Measurements from ENCODE around the gene SPAG7.
A peak's percentile ranks its signal among the peaks of the same experiment; 100 is the strongest.

Gene SPAG7

GRCh38 chr17:4987767-4988567 is 20.4 kb upstream of the SPAG7 start:
- Mint-ChIP-seq H3K27ac (peak overlapping the region; percentile 97), H3K36me3 (peaks cover 28 to 33% of the 10 kb centered on the region in 2 donors), H3K4me1 (peaks cover 43 to 49% of the 10 kb centered on the region in 2 donors), H3K4me3 (peak overlapping the region; percentile 98 to 99), H3K9me3 (no peaks in the 10 kb centered on the region), H3K27me3 (no peaks in the 10 kb centered on the region)
- ATAC-seq (replicated peaks) (peak; percentile 53 to 77), DNase-seq (peak; percentile 65)

DNA sequence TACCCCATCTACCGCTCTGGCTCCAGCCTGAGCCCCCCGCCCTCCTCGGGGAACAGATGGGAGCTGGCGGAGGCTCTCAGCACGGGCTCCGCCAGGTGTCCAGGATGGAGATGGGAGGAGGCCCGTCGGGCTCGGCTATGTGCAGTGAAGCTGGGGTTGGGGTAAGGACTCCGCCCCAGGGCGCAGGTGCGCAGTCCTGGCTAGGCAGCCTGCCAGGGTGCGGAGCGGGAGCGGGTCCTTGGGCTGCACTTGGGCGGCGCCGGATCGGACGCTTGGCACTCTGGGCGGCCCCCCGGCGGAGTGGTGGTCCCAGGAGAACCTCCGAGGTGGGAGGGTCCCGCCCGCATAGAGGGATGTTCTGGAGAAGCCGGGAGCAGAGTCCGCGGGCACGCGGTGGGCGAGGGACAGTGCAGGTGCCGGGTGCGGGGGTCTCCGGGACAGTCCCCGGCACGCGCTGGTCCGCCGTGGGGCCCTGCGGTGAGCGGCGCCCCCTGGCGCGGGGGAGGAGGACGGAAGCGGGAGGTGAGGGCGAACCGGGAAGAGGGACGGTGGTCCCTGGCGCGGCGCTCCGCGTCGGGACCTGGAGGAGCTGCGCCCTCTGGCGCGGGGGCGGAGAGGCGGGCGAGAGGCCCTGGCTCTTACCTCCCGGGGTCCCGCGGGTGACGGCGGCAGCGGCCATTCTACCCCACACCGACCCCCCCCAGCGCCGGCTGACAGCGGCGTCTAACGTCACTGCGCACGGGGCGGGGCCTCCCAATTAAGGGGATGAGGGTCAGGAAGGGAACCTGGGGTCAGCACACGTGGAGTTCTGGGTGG is 19.5 kb upstream of the SPAG7 start, which contains the start of gene CAMTA2:
CAMTA2 (minus strand) TSS at position 725 of the 816 bp plus-strand sequence. CDS start 1,453 bp downstream, outside the sequence.
- Mint-ChIP-seq H3K27ac (peak within 1 kb of the TSS; percentile 97), H3K9me3 (no peaks in the 10 kb centered on the region), H3K36me3 (peaks cover 35 to 41% of the 10 kb centered on the region in 2 donors), H3K4me1 (peaks cover 47 to 57% of the 10 kb centered on the region in 2 donors), H3K4me3 (peak within 1 kb of the TSS; percentile 98 to 99), H3K27me3 (no peaks in the 10 kb centered on the region)
- ATAC-seq (replicated peaks) (peak; percentile 82 to 90), DNase-seq (peak; percentile 71)

DNA sequence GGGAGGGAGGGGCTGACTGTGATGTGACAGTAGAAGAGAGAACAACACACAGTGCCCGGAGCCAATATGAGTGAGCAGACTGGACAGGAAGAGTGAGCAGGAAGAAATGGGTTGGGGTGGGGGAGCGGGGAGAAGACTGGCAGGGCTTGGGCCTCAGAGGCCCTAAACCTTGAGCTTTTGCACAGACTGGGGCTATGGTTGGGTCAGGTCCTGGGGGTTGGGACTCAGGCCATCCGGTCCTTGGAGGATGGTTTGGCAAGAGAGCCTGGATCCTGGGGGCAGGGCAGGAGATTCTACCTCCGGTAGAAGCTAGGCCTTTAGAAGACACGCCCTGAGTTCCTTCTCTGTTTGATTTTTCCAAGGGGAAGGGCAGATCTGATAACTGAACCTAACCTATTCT is 18.8 kb upstream of the SPAG7 start:
- Mint-ChIP-seq H3K4me3 (peak overlapping the region; percentile 98 to 99), H3K9me3 (no peaks in the 10 kb centered on the region), H3K4me1 (peaks cover 49 to 65% of the 10 kb centered on the region in 2 donors), H3K27ac (peak overlapping the region; percentile 97), H3K36me3 (peaks cover 40 to 43% of the 10 kb centered on the region in 2 donors), H3K27me3 (no peaks in the 10 kb centered on the region)
- DNase-seq (no peak), ATAC-seq (replicated peaks) (no peak)

- Mint-ChIP-seq H3K27me3 (no peaks in the 10 kb centered on the region), H3K4me1 (peaks cover 53 to 70% of the 10 kb centered on the region in 2 donors), H3K9me3 (no peaks in the 10 kb centered on the region), H3K36me3 (peaks cover 47 to 55% of the 10 kb centered on the region in 2 donors), H3K27ac (peak overlapping the region; percentile 32), H3K4me3 (no peak overlapping the region)
- ATAC-seq (replicated peaks) (no peak), DNase-seq (no peak)
These were observed 14.7 kb upstream of the SPAG7 start for GRCh38 chr17:4982305-4982704.

DNA sequence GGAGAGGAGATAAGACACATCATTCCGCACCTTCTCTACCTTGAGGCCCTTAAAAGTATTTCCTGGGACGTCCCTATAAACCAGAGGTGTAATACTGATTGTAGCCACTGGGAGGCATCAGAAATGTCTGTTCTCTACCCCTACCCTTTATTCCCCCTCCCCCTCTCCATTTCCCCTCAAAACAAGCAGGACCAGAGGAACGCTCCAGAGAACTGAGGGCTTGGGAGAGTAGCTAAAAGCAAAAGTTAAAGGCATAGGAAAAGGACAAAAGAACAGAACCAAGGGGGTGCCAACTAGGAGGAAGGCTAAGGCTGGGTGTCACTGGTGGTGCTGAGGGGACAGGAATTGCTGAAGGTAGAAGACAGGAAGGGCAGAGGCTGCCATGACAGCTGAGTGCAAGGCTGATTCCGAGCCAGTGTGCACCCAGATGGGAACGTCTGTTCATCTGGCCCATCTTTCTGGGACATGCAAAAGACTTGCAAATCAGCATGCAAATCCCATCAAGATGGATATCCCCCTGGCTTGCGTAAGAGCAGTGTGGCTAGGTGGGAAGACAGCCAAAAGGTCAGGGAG is 13.1 kb upstream of the SPAG7 start:
- Mint-ChIP-seq H3K27me3 (no peaks in the 10 kb centered on the region), H3K27ac (peak overlapping the region; percentile 79), H3K4me3 (no peak overlapping the region), H3K9me3 (no peaks in the 10 kb centered on the region), H3K36me3 (peaks cover 45 to 63% of the 10 kb centered on the region in 2 donors), H3K4me1 (peaks cover 42 to 56% of the 10 kb centered on the region in 2 donors)
- DNase-seq (no peak), ATAC-seq (replicated peaks) (peak; percentile 52 to 62)

- Mint-ChIP-seq H3K27me3 (no peaks in the 10 kb centered on the region), H3K36me3 (peaks cover 54 to 77% of the 10 kb centered on the region in 2 donors), H3K4me1 (peaks cover 42 to 53% of the 10 kb centered on the region in 2 donors), H3K9me3 (no peaks in the 10 kb centered on the region), H3K4me3 (no peak overlapping the region), H3K27ac (peak overlapping the region; percentile 48)
- DNase-seq, result no peak
- ATAC-seq (replicated peaks), result peak in 1 of 2 donors; percentile 45
These were observed 11.1 kb upstream of the SPAG7 start for GRCh38 chr17:4978726-4979125.

- Mint-ChIP-seq H3K4me3 (no peak overlapping the region), H3K36me3 (peaks cover 55 to 68% of the 10 kb centered on the region in 2 donors)
- DNase-seq, result no peak
These were observed 6.6 kb upstream of the SPAG7 start for GRCh38 chr17:4974115-4974670.

GRCh38 chr17:4973256-4974114 is 5.9 kb upstream of the SPAG7 start:
- Mint-ChIP-seq H3K9me3 (no peaks in the 10 kb centered on the region), H3K27ac (no peak overlapping the region)
- ATAC-seq (replicated peaks), result no peak

More at GRCh38 chr17:4974115-4974670, 6.6 kb upstream of the SPAG7 start:
- H3K27me3 Mint-ChIP-seq, result no peaks in the 10 kb centered on the region
- no peak overlapping the region for H3K27ac Mint-ChIP-seq
- peaks cover 16 to 26% of the 10 kb centered on the region in 2 donors for H3K4me1 Mint-ChIP-seq
- ATAC-seq (replicated peaks), result no peak
- H3K9me3 Mint-ChIP-seq, result no peaks in the 10 kb centered on the region

GRCh38 chr17:4972752-4973151 is 5.1 kb upstream of the SPAG7 start:
- DNase-seq (no peak), ATAC-seq (replicated peaks) (no peak)
- no peak overlapping the region for H3K27ac Mint-ChIP-seq
- no peaks in the 10 kb centered on the region for H3K9me3 Mint-ChIP-seq
- H3K4me1 Mint-ChIP-seq, result peaks cover 5 to 17% of the 10 kb centered on the region in 2 donors
- no peaks in the 10 kb centered on the region for H3K27me3 Mint-ChIP-seq
- peaks cover 51 to 57% of the 10 kb centered on the region in 2 donors for H3K36me3 Mint-ChIP-seq
- H3K4me3 Mint-ChIP-seq, result no peak overlapping the region

More at GRCh38 chr17:4973256-4974114, 5.9 kb upstream of the SPAG7 start:
- Mint-ChIP-seq H3K27me3 (no peaks in the 10 kb centered on the region), H3K4me3 (no peak overlapping the region), H3K4me1 (peaks cover 9 to 20% of the 10 kb centered on the region in 2 donors), H3K36me3 (peaks cover 54 to 60% of the 10 kb centered on the region in 2 donors)
- no peak for DNase-seq

DNA sequence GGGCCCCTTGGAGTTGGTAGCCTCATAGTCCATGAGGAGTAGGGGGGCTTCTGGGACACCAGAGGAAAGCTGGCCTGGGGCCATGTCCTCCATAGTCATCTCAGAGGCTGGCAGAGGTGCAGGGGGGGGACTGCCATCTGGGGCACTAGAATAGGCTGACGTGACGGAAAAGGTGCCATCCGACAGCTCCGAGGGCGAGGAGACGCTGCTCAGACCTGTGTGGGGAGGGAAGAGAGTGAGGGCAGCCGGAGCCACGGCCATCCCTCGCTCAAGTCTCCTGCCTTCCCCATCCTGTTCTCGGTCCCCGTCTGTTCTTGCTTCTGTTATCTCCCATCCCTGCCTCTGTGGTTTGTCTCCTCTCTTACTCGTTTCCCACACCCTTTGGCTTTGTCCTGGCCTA is 4.7 kb upstream of the SPAG7 start:
- Mint-ChIP-seq H3K27ac (no peak overlapping the region), H3K4me1 (peaks cover 5 to 17% of the 10 kb centered on the region in 2 donors), H3K27me3 (no peaks in the 10 kb centered on the region), H3K9me3 (no peaks in the 10 kb centered on the region), H3K36me3 (peaks cover 51 to 56% of the 10 kb centered on the region in 2 donors), H3K4me3 (no peak overlapping the region)
- no peak for ATAC-seq (replicated peaks)
- no peak for DNase-seq

- Mint-ChIP-seq H3K27me3 (no peaks in the 10 kb centered on the region), H3K9me3 (no peaks in the 10 kb centered on the region), H3K27ac (no peak overlapping the region), H3K4me1 (peaks cover 5 to 17% of the 10 kb centered on the region in 2 donors), H3K36me3 (peaks cover 50 to 52% of the 10 kb centered on the region in 2 donors), H3K4me3 (no peak overlapping the region)
- DNase-seq (no peak), ATAC-seq (replicated peaks) (no peak)
These were observed 4.2 kb upstream of the SPAG7 start for GRCh38 chr17:4971826-4972225.

DNA sequence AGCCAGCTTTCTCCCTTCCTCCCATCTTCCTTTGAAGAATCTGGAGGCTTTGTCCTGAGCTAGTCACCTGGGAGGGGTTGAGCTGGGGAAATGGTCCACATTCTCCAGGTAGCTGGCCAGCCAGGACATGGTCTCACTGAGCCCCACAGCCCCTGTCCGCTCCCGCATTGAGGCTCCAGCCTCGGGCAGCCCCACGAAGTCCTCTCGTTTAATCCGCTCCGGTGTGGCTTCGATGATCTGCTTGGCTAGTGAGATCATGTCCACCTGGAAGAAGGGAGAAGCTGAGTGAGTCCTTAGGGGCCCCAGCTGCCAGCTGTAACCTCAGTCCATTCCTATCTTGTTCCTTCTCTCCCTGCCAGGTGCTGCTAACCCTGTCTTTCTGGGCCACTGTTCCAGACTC is 2.7 kb upstream of the SPAG7 start:
- Mint-ChIP-seq H3K4me1 (peaks cover 15 to 23% of the 10 kb centered on the region in 2 donors), H3K27ac (peak overlapping the region; percentile 43), H3K9me3 (no peaks in the 10 kb centered on the region), H3K27me3 (no peaks in the 10 kb centered on the region), H3K36me3 (peaks cover 51 to 52% of the 10 kb centered on the region in 2 donors), H3K4me3 (no peak overlapping the region)
- no peak for ATAC-seq (replicated peaks)
- no peak for DNase-seq

DNA sequence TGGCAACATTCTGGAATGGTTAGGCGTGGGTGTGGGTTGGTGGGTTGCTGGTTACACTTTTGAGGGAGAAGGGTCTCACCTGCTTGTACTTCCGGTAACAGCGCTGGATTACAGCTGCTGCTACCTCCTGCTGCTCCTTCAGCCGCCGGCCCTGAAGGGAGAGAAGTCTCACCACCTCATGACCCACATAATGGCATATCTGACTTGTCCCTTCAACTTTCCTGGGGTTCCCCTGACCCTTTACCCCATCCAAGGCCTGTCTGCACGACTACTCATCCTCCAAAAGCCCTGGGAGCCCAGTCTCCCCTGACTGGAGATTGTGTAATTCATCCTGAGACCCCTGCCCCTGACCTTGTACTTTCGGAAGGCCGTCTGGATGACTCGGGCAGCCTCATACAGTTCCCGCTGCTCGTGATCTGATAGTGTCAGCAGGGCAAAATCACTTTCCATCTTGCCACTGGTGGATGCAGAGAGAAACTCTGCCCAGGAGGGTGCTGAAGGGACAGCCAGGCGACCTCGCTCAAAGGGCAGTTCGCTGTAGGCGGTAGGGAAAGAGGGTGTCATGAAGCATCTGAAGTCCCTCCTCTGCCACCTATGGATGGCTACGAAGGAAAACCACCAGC is 2.0 kb upstream of the SPAG7 start:
- DNase-seq, result no peak

More for the DNA sequence above, 2.0 kb upstream of the SPAG7 start:
- no peak overlapping the region for H3K4me3 Mint-ChIP-seq
- no peak overlapping the region for H3K27ac Mint-ChIP-seq
- H3K9me3 Mint-ChIP-seq, result no peaks in the 10 kb centered on the region
- H3K36me3 Mint-ChIP-seq, result peaks cover 50 to 52% of the 10 kb centered on the region in 2 donors
- H3K27me3 Mint-ChIP-seq, result no peaks in the 10 kb centered on the region
- no peak for ATAC-seq (replicated peaks)
- peaks cover 17 to 24% of the 10 kb centered on the region in 2 donors for H3K4me1 Mint-ChIP-seq
